Colonic mucosa (tissue), 4 donors: Measurements from ENCODE around the gene DECR2. TPM values are rescaled to one million over a fixed set of nuclear protein-coding genes. Genes with fewer than 3 reads are reported as not detected.
"Not testable (repeated sequence)": the region's sequence is repeated elsewhere in the genome, so short reads cannot be mapped to it uniquely, and the experiment has no call there.

ENCODE experiments used
- DNase-seq: peaks from one replicate; pipeline ENCODE4 v3.0.0-alpha.2; 2020
- H3K27ac ChIP-seq: fragments of 200-600 bp; one replicate; pipeline ENCODE4 v1.8.0; 2021
- H3K27me3 ChIP-seq: fragments of 200-600 bp; one replicate; pipeline ENCODE4 v1.8.0; 2021
- H3K36me3 ChIP-seq: fragments of 200-600 bp; one replicate; pipeline ENCODE4 v1.8.0; 2021
- H3K4me1 ChIP-seq: fragments of 200-600 bp; one replicate; pipeline ENCODE4 v1.8.0; 2021; ENCODE audit warnings: mild to moderate bottlenecking
- H3K4me3 ChIP-seq: fragments of 200-600 bp; one replicate; pipeline ENCODE4 v1.8.0; 2021
- H3K9ac ChIP-seq, 2 donors: one replicate each; pipeline ENCODE4 v1.7.0; 2013; ENCODE audit warnings: control low read depth in 2 of 2, low read depth in 2 of 2, low read length in 2 of 2
- H3K9me3 ChIP-seq: fragments of 200-600 bp; one replicate; pipeline ENCODE4 v1.8.0; 2021
- intact Hi-C: fragments of 100-400 bp; cut with DNase I; formaldehyde crosslinking; loops from one replicate; pipeline ENCODE4 v1.14.1; 2022
- total RNA-seq, 2 donors: library from RNA; stranded (reverse); fragmentation: NEBNext Ultra II Directional in 1 of 2; extraction: Animal tissue kit (Norgen Biotek cat#: 25700) in 1 of 2; gene quantifications; one replicate each; pipeline ENCODE4 v1.2.1, GENCODE V29; 2021
- TF ChIP-seq, protein P1 (sequence below): fragments of 200-600 bp; IDR thresholded peaks from one replicate; pipeline ENCODE4 v1.8.0; 2022; ENCODE audit warnings: antibody characterized with exemption, mild to moderate bottlenecking
- donor health status: healthy.
- donor health status: DM: no; HTN: no; CAD: no.
- donor health status: DM: no; HTN: no; CAD: no.

Gene DECR2
- total RNA-seq, 2 donors from 2014 or later: 31.3 to 50.2 TPM

DNA sequence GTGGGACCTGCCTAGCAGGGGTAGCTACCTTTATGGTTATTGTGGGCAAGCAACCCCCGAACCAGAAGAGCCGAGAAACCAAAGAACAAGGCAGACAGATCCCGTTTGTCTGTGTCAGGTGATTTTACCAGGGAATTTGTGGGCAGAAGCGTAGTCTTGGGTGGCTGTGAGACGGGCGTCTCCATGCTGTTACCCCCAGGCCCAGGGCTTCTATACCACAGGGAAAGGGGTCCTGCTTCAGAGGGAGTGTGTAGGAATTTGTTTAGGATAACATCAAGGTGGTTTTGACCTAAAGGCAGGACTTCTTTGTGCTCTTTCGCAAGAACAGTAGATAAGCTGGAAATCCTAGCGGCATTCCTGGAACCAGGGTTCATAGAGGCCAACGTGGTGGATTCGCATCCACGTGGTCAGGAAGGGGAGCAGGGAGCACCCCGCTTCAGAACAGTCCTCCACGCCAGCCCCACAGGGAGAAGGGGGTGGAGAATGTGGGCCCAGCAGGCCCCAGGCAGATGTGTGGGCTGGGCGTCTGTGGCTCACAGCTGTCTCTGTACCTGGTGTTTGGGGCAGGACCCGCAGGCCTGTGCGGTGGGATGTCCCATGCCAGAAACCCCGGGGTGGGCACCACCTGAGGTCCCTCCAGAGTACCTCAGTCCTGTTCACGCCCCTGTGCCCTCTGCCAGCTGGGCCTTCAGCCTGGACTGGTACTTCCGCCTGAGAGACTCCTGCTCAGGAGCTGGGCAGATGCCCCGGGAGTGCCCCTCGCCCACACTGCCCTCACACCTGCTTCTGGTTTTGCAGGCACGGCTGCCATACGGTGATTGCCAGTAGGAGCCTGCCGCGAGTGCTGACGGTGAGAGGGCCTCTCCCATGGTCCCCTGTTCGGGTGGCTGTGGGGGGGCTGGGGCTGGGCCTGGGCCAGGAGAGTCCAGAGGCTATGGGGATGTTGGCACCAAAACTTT, 4.1 kb downstream of the DECR2 start:
- Histone ChIP-seq H3K4me1 (no peaks in the 10 kb centered on the region), H3K27me3 (no peaks in the 10 kb centered on the region), H3K27ac (no peak overlapping the region), H3K36me3 (no peaks in the 10 kb centered on the region), H3K9me3 (no peaks in the 10 kb centered on the region), H3K4me3 (no peak overlapping the region), H3K9ac (no peak overlapping the region)
- TF ChIP-seq, protein P1, sequence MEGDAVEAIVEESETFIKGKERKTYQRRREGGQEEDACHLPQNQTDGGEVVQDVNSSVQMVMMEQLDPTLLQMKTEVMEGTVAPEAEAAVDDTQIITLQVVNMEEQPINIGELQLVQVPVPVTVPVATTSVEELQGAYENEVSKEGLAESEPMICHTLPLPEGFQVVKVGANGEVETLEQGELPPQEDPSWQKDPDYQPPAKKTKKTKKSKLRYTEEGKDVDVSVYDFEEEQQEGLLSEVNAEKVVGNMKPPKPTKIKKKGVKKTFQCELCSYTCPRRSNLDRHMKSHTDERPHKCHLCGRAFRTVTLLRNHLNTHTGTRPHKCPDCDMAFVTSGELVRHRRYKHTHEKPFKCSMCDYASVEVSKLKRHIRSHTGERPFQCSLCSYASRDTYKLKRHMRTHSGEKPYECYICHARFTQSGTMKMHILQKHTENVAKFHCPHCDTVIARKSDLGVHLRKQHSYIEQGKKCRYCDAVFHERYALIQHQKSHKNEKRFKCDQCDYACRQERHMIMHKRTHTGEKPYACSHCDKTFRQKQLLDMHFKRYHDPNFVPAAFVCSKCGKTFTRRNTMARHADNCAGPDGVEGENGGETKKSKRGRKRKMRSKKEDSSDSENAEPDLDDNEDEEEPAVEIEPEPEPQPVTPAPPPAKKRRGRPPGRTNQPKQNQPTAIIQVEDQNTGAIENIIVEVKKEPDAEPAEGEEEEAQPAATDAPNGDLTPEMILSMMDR: no peak
- intact Hi-C loops: no loop called here
- DNase-seq: no peak

DNA sequence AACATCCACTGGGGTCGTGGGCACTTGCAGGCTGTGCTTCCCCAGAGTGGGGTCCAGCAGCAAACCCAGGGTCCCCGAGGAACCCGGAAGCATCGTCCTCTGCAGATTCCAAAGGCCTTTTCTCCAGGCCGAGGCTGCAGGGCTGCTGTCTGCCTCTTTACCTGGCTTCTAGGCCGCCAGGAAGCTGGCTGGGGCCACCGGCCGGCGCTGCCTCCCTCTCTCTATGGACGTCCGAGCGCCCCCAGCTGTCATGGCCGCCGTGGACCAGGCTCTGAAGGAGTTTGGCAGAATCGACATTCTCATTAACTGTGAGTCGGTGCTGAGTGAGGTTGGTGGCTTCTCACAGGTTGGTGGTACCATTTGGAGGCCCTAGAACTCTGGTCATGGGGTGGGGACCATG, 5.6 kb downstream of the DECR2 start:
- no peaks in the 10 kb centered on the region for H3K27me3 ChIP-seq
- intact Hi-C loops: no loop called here
- H3K9me3 ChIP-seq: no peaks in the 10 kb centered on the region
- TF ChIP-seq, protein P1: no peak
- no peaks in the 10 kb centered on the region for H3K36me3 ChIP-seq
- no peak overlapping the region for H3K4me3 ChIP-seq
- DNase-seq: no peak
- H3K9ac ChIP-seq: no peak overlapping the region
- no peak overlapping the region for H3K27ac ChIP-seq
- H3K4me1 ChIP-seq: no peaks in the 10 kb centered on the region

DNA sequence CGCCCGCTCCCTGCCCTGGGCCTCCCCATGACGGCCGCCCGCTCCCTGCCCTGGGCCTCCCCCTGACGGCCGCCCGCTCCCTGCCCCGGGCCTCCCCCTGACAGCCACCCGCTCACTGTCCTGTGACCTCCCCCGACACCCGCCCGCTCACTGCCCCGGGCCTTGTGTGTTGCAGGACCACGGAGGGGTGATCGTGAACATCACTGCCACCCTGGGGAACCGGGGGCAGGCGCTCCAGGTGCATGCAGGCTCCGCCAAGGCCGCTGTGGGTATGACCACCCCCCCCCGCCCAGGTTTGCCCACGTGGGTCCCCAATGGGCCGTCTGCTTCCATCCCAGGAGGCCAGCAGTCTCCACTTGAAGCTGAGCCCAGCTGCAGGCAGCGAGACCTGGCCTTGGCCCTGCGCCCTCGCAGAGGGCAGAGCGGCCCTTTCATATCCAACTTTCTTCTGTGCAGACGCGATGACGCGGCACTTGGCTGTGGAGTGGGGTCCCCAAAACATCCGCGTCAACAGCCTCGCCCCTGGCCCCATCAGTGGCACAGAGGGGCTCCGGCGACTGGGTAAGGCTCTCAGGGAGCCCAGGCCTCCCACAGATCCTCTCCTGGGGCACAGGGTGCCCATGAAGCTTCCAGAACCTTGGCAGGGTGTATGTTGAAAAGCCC, 9.0 kb downstream of the DECR2 start:
- DNase-seq: no peak
- no peak overlapping the region for H3K4me3 ChIP-seq
- no peak overlapping the region for H3K9ac ChIP-seq
- TF ChIP-seq, protein P1: no peak
- H3K27ac ChIP-seq: no peak overlapping the region
- H3K36me3 ChIP-seq: no peaks in the 10 kb centered on the region
- intact Hi-C loops: no loop called here
- H3K9me3 ChIP-seq: no peaks in the 10 kb centered on the region
- H3K27me3 ChIP-seq: no peaks in the 10 kb centered on the region
- no peaks in the 10 kb centered on the region for H3K4me1 ChIP-seq

DNA sequence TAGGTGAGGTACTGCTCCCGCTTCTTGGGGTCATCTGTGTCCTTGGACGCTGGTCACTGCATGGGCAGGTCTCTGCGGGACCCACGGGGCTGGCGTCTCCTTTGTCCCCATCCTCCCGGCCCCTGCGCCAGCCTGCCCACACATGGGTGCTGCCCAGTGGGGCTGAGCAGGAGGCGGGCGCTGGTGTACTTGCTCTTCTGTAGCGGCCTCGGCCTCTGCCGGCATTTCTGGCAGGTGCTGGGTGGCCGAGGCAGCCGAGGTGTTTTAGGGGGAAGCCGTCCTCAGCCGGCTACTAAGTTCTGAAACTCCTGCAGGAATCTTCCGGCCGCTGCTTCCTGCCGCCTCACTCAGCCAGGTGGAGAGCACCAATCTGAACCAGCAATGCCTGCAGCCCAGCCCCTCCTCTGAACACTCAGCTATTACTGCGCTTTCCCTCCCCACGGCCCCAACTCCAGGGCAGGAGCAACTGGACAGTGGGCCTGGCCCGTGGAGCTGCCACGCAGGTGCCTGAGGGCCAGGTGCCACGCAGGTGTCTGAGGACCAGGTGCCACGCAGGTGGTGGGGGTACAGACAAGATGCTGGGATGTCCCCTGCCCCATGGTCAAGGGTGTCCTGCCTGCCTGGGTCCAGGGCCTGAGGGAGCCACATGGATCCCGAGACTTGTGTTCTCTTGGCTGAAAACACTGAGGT, 10.0 kb downstream of the DECR2 start:
- DNase-seq: no peak
- TF ChIP-seq, protein P1: no peak

DNA sequence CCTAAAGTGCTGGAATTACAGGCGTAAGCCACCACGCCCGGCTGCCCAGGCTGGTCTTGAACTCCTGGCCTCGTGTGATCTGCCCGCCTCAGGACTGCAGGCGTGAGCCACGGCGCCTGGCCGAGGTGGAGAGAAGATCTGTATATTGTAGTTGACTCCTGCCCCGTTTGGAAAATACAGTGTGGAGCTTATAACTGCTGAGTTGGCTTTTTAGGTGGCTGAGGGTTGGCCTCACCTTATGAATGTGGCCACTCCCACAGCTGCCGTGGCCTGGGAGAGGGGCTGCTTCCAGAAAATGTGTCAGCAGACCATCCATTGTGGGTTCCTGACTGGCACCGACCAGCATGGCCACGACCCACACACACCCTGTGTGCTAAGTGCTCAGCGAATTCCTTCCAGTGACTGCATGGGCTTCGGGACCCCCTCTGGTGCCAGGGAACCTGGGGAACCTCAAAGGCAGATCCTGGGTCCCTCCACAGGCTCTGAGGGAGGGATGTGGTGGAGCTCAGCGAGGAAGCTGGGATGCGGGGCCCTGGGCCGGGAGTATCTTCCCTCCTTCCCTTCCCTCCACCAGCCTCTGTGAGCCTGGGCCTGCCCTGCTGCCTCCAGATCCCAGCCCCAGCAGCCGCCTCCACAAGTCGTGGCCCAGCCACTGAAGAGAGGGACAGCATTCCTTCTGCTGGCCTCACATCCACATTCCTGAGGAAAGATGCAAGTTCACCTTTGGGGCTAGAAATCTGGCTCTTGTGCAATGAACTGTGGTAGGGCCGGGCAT, 12.9 kb downstream of the DECR2 start:
- no peak overlapping the region for H3K4me3 ChIP-seq
- no peaks in the 10 kb centered on the region for H3K36me3 ChIP-seq
- intact Hi-C loops: no loop called here
- H3K9me3 ChIP-seq: no peaks in the 10 kb centered on the region
- H3K4me1 ChIP-seq: no peaks in the 10 kb centered on the region
- H3K9ac ChIP-seq: no peak overlapping the region
- DNase-seq: no peak
- H3K27ac ChIP-seq: no peak overlapping the region
- TF ChIP-seq, protein P1: no peak
- no peaks in the 10 kb centered on the region for H3K27me3 ChIP-seq

More for the DNA sequence above, 10.0 kb downstream of the DECR2 start:
- no peak overlapping the region for H3K27ac ChIP-seq
- H3K36me3 ChIP-seq: no peaks in the 10 kb centered on the region
- H3K4me1 ChIP-seq: no peaks in the 10 kb centered on the region
- no peak overlapping the region for H3K9ac ChIP-seq
- intact Hi-C loops: no loop called here
- H3K4me3 ChIP-seq: no peak overlapping the region
- no peaks in the 10 kb centered on the region for H3K9me3 ChIP-seq
- no peaks in the 10 kb centered on the region for H3K27me3 ChIP-seq

DNA sequence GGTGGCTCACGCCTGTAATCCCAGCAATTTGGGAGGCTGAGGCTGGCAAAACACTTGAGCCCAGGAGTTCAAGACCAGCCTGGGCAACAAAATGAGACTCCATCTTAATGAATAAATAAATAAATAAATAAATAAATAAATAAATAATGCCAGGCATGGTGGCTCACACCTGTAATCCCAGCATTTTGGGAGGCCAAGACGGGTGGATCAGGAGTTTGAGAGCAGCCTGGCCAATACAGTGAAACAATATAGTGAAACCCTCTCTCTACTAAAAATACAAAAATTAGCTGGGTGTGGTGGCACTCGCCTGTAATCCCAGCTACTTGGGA, 13.4 kb downstream of the DECR2 start:
- H3K9me3 ChIP-seq, H3K27me3 ChIP-seq, H3K4me1 ChIP-seq, H3K27ac ChIP-seq, H3K36me3 ChIP-seq, H3K9ac ChIP-seq, DNase-seq, intact Hi-C loops, H3K4me3 ChIP-seq: not testable (repeated sequence)

DNA sequence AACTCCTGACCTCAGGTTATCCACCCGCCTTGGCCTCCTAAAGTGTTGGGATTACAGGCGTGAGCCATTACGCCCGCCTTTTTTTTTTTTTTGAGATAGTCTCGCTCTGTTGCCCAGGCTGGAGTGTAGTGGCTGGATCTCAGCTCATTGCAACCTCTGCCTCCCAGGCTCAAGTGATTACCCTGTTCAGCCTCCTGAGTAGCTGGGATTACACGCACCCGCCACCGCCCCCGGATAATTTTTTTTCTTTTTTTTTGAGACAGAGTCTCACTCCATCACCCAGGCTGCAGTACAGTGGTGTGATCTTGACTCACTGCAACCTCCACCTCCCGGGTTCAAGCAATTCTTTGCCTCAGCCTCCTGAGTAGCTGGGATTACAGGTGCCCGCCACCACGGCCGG, 20.5 kb downstream of the DECR2 start:
- DNase-seq, intact Hi-C loops, H3K4me3 ChIP-seq, H3K27me3 ChIP-seq, H3K27ac ChIP-seq, H3K36me3 ChIP-seq, H3K4me1 ChIP-seq, H3K9me3 ChIP-seq, H3K9ac ChIP-seq: not testable (repeated sequence)
